ENCODE results near the gene NPL. TPM values are rescaled to one million over a fixed set of nuclear protein-coding genes. Genes with fewer than 3 reads are reported as not detected.

The NPL gene
- total RNA-seq, 3 donors from 2014 or later: 8.2 to 20.6 (median 19.3) TPM

GRCh38 chr1:182777386-182777785, 12.2 kb upstream of the NPL start:
- Histone ChIP-seq H3K36me3 (no peaks in the 10 kb centered on the region), H3K9me3 (no peaks in the 10 kb centered on the region), H3K27ac (peak overlapping the region; percentile 44 to 46), H3K27me3 (no peaks in the 10 kb centered on the region), H3K4me3 (no peak overlapping the region), H3K4me1 (no peaks in the 10 kb centered on the region)
- intact Hi-C loops (cut with DNase I; ENCODE audit: low total_unique reads): no loop called here
- TF ChIP-seq, protein P1, sequence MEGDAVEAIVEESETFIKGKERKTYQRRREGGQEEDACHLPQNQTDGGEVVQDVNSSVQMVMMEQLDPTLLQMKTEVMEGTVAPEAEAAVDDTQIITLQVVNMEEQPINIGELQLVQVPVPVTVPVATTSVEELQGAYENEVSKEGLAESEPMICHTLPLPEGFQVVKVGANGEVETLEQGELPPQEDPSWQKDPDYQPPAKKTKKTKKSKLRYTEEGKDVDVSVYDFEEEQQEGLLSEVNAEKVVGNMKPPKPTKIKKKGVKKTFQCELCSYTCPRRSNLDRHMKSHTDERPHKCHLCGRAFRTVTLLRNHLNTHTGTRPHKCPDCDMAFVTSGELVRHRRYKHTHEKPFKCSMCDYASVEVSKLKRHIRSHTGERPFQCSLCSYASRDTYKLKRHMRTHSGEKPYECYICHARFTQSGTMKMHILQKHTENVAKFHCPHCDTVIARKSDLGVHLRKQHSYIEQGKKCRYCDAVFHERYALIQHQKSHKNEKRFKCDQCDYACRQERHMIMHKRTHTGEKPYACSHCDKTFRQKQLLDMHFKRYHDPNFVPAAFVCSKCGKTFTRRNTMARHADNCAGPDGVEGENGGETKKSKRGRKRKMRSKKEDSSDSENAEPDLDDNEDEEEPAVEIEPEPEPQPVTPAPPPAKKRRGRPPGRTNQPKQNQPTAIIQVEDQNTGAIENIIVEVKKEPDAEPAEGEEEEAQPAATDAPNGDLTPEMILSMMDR (IDR thresholded peaks at IDR 0.05): no peak
- TF ChIP-seq POLR2A (IDR thresholded peaks at IDR 0.05): no peak
- TF ChIP-seq POLR2AphosphoS5 (IDR thresholded peaks at IDR 0.05): no peak
- DNase-seq (ENCODE audit: low spot score in 2 of 2): no peak

GRCh38 chr1:182778862-182779261, 10.7 kb upstream of the NPL start:
- Histone ChIP-seq H3K4me3 (no peak overlapping the region), H3K27ac (no peak overlapping the region), H3K27me3 (no peaks in the 10 kb centered on the region), H3K36me3 (no peaks in the 10 kb centered on the region), H3K9me3 (no peaks in the 10 kb centered on the region), H3K4me1 (no peaks in the 10 kb centered on the region)
- intact Hi-C loops (cut with DNase I; ENCODE audit: low total_unique reads): no loop called here
- TF ChIP-seq POLR2A (IDR thresholded peaks at IDR 0.05): no peak
- DNase-seq (ENCODE audit: low spot score in 2 of 2): no peak

DNA sequence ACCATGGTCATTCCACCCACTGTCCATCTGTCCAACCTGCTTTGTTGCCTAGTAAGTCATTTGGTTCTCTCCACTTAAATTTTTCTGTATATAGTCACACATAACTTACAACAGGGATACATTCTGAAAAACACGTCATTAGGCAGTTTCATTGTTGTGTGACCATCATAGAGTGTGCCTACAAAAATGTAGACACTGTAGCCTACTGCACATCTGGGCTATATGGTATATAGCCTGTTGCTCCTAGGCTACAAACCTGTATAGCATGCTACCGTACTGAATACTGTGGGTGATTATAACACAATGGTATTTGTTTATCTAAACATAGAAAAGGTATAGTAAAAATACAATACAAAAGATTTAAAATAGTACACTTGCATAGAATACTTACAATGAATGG, 10.0 kb upstream of the NPL start:
- Histone ChIP-seq H3K4me1 (no peaks in the 10 kb centered on the region), H3K27me3 (no peaks in the 10 kb centered on the region), H3K36me3 (no peaks in the 10 kb centered on the region), H3K27ac (no peak overlapping the region), H3K4me3 (no peak overlapping the region), H3K9me3 (no peaks in the 10 kb centered on the region)
- intact Hi-C loops (cut with DNase I; ENCODE audit: low total_unique reads): no loop called here
- DNase-seq (ENCODE audit: low spot score in 2 of 2): no peak
- TF ChIP-seq POLR2A (IDR thresholded peaks at IDR 0.05) (no peak), POLR2AphosphoS5 (IDR thresholded peaks at IDR 0.05) (no peak)
- TF ChIP-seq, protein P1 (IDR thresholded peaks at IDR 0.05): no peak

- Histone ChIP-seq H3K9me3 (no peaks in the 10 kb centered on the region), H3K4me1 (no peaks in the 10 kb centered on the region), H3K36me3 (no peaks in the 10 kb centered on the region), H3K27ac (no peak overlapping the region), H3K27me3 (no peaks in the 10 kb centered on the region), H3K4me3 (no peak overlapping the region)
- DNase-seq (ENCODE audit: low spot score in 2 of 2): peak; percentile 48 to 65
- intact Hi-C loops (cut with DNase I; ENCODE audit: low total_unique reads): loop anchor here (5.0 kb wide), 1 partner anchor 180 kb away; the partner anchor contains the start of gene RGS16
- TF ChIP-seq, protein P1 (IDR thresholded peaks at IDR 0.05): peak; percentile 25 to 45 (median 34)
- peak in 2 of 3 donors; percentile 21 to 29 for TF ChIP-seq POLR2AphosphoS5 (IDR thresholded peaks at IDR 0.05)
- no peak for TF ChIP-seq POLR2A (IDR thresholded peaks at IDR 0.05)
Observed at GRCh38 chr1:182781841-182782586, 7.6 kb upstream of the NPL start.

GRCh38 chr1:182782587-182782913, 7.0 kb upstream of the NPL start:
- no peak overlapping the region for H3K27ac ChIP-seq
- H3K36me3 ChIP-seq: no peaks in the 10 kb centered on the region
- H3K4me1 ChIP-seq: no peaks in the 10 kb centered on the region
- TF ChIP-seq, protein P1 (IDR thresholded peaks at IDR 0.05): peak in 1 of 3 donors; percentile 2
- TF ChIP-seq POLR2A (IDR thresholded peaks at IDR 0.05): no peak
- no peaks in the 10 kb centered on the region for H3K9me3 ChIP-seq
- intact Hi-C loops (cut with DNase I; ENCODE audit: low total_unique reads): loop anchor here (5.0 kb wide), 1 partner anchor 180 kb away; the partner anchor contains the start of gene RGS16
- H3K4me3 ChIP-seq: no peak overlapping the region
- H3K27me3 ChIP-seq: no peaks in the 10 kb centered on the region
- no peak for DNase-seq (ENCODE audit: low spot score in 2 of 2)
